CD1c-positive myeloid dendritic cell (primary cell): Measurements from ENCODE around the gene CRACR2B.

Experiments used
- DNase-seq: peaks from one replicate; pipeline ENCODE4 v3.0.0-alpha.2; 2016; ENCODE audit errors: extremely low spot score

Gene CRACR2B

GRCh38 chr11:811446-812245, 16.1 kb upstream of the CRACR2B start:
- no peak for DNase-seq

GRCh38 chr11:812390-812789, 15.3 kb upstream of the CRACR2B start:
- no peak for DNase-seq

- DNase-seq = no peak
Measured at GRCh38 chr11:813072-813455, 14.7 kb upstream of the CRACR2B start.

- no peak for DNase-seq
Measured at GRCh38 chr11:813456-814096, 14.1 kb upstream of the CRACR2B start.

- no peak for DNase-seq
Measured at GRCh38 chr11:815675-816432, 11.9 kb upstream of the CRACR2B start.

GRCh38 chr11:816433-816779, 11.3 kb upstream of the CRACR2B start:
- no peak for DNase-seq

GRCh38 chr11:818396-819128, 9.2 kb upstream of the CRACR2B start, which contains the start of gene PNPLA2:
PNPLA2 (plus strand) TSS chr11:818914; CDS start chr11:819719, 805 bp downstream.
- DNase-seq = peak; percentile 24

- DNase-seq = peak; percentile 94
Measured at GRCh38 chr11:819129-819931, 8.4 kb upstream of the CRACR2B start.

- DNase-seq = peak; percentile 94
Measured at GRCh38 chr11:819943-820649, 7.6 kb upstream of the CRACR2B start.

GRCh38 chr11:820655-821511, 6.8 kb upstream of the CRACR2B start:
- peak; percentile 82 for DNase-seq

- DNase-seq = peak; percentile 54
Measured at GRCh38 chr11:821512-822371, 6.0 kb upstream of the CRACR2B start.

GRCh38 chr11:823441-824291, 4.1 kb upstream of the CRACR2B start:
- DNase-seq = no peak

GRCh38 chr11:824292-824880, 3.3 kb upstream of the CRACR2B start:
- no peak for DNase-seq

- DNase-seq = no peak
Measured at GRCh38 chr11:824942-825341, 2.8 kb upstream of the CRACR2B start.

GRCh38 chr11:825366-826226, 2.1 kb upstream of the CRACR2B start:
- no peak for DNase-seq

GRCh38 chr11:826227-826621, 1.5 kb upstream of the CRACR2B start:
- no peak for DNase-seq
